Measurements from ENCODE around the gene DPM3.

DPM3 gene

DNA sequence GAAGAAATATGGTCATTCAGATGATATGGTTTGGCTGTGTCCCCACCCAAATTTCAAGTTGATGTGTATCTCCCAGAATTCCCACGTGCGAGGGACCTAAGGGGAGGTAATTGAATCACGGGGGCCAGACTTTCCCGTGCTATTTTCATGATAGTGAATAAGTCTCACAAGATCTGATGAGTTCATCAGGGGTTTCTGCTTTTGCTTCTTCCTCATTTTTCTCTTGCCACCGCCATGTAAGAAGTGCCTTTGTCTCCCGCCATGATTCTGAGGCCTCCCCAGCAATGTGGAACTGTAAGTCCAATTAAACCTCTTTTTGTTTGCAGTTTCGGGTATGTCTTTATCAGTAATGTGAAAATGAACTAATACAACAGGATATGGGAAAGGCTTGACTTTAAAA is 1.4 kb upstream of the DPM3 start:
- TF ChIP-seq, protein P1, sequence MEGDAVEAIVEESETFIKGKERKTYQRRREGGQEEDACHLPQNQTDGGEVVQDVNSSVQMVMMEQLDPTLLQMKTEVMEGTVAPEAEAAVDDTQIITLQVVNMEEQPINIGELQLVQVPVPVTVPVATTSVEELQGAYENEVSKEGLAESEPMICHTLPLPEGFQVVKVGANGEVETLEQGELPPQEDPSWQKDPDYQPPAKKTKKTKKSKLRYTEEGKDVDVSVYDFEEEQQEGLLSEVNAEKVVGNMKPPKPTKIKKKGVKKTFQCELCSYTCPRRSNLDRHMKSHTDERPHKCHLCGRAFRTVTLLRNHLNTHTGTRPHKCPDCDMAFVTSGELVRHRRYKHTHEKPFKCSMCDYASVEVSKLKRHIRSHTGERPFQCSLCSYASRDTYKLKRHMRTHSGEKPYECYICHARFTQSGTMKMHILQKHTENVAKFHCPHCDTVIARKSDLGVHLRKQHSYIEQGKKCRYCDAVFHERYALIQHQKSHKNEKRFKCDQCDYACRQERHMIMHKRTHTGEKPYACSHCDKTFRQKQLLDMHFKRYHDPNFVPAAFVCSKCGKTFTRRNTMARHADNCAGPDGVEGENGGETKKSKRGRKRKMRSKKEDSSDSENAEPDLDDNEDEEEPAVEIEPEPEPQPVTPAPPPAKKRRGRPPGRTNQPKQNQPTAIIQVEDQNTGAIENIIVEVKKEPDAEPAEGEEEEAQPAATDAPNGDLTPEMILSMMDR (IDR thresholded peaks at IDR 0.05; ENCODE audit: low read length, missing control alignments): no peak
- H3K4me3 ChIP-seq (replicated peaks; ENCODE audit: low read depth, low read length): no peak overlapping the region
- DNase-seq (ENCODE audit: low read depth): no peak

DNA sequence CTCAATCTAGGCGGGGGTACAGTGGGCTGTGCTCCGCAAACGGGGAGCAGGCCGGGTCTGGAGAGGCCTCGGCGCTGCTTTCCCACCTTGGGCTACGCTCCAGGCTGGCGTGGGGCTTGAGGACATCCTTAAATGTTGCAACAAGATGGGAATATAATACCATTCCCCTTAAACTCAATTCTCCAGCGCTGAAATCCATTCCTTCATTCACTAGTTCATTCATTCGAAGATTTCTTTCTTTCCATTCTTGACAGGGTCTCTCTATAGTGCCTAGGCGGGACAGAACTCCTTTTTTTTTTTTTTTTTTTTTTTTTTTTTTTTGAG is 261 bp upstream of the DPM3 start:
- DNase-seq (ENCODE audit: low read depth): no peak
- H3K4me3 ChIP-seq (replicated peaks; ENCODE audit: low read depth, low read length): peak overlapping the region; percentile 69
- TF ChIP-seq, protein P1 (IDR thresholded peaks at IDR 0.05; ENCODE audit: low read length, missing control alignments): no peak

DNA sequence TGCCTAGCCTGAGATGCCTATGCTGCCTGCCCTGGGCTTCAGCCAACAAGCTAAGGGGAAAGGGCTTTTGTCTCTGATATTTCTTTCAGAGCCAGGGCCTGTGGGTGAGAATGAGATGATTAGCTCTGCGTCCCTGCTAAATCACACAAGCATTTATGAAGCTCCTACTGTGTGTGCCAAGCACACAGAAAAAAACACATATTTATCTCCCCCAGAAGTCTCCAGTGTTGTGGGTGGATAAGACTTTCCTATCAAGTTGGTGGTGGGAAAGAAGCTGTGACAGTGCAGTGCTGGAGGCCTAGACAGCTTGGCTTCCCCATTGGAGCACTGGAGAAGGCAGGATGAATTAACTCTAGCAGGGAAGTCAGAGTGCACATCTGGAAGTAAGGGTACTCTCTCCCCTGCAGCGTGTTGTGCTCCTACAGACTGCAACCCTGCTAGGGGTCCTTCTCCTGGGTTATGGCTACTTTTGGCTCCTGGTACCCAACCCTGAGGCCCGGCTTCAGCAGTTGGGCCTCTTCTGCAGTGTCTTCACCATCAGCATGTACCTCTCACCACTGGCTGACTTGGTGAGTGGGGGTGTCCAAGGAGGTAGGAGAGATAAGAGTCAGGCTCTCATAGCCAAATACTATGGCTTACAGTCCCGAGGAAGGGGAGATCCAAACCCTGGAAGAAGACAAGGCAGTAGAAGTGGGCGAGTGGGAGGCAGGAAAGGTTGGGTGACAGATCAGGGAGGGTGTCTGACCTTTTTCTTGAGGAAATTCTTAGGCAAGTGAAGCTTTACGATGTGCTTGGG is 3.0 kb downstream of the DPM3 start:
- TF ChIP-seq, protein P1 (IDR thresholded peaks at IDR 0.05; ENCODE audit: low read length, missing control alignments): no peak
- no peak for DNase-seq (ENCODE audit: low read depth)
- peak overlapping the region; percentile 78 for H3K4me3 ChIP-seq (replicated peaks; ENCODE audit: low read depth, low read length)

DNA sequence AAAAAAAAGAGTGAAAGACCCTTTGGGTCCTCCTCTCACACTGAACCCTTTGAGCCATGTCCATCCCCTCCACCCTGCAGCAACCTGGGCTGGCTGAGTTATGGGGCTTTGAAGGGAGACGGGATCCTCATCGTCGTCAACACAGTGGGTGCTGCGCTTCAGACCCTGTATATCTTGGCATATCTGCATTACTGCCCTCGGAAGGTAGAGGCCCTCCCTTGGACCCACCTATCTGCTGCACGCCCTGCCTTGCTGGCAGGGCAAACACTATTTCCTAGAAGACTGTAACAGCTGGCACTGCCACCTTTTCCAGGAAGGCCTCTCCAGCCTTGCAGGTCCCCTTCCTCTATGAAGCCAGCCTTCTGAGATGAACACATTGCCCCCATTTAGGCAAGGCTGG is 3.6 kb downstream of the DPM3 start:
- peak overlapping the region; percentile 78 for H3K4me3 ChIP-seq (replicated peaks; ENCODE audit: low read depth, low read length)
- TF ChIP-seq, protein P1 (IDR thresholded peaks at IDR 0.05; ENCODE audit: low read length, missing control alignments): no peak
- no peak for DNase-seq (ENCODE audit: low read depth)

DNA sequence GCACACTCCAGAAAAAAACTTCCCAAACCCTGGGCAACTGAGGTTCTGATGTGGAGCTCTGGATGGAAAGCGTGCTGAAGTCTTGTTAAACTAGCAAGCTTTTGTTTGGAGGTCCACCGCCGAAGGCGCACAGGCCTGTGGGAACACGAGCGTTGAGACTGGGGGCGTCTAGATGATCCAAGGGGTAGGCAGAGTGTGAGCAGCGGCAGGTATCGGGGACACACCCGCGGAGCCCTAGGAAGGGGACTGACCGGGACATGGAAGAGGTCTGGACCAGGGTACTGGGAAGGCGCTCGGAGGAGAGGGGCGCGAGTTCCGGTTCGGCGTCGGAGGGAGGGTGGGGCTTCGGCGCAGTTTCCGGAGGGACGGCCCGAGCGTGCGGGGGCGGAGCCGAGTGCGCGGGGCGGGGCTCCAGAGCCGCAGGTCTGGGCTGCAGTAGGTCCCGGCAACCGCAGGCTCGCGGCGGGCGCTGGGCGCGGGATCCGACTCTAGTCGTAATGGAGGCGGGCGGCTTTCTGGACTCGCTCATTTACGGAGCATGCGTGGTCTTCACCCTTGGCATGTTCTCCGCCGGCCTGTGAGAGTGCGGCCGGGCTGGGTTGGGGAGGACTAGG is 4.8 kb downstream of the DPM3 start, which contains the start of gene SLC50A1:
Gene SLC50A1 (plus strand): TSS at position 438 of the 614 bp plus-strand sequence. CDS start 60 bp downstream, at position 498.
- peak within 1 kb of the TSS; percentile 78 for H3K4me3 ChIP-seq (replicated peaks; ENCODE audit: low read depth, low read length)

DNA sequence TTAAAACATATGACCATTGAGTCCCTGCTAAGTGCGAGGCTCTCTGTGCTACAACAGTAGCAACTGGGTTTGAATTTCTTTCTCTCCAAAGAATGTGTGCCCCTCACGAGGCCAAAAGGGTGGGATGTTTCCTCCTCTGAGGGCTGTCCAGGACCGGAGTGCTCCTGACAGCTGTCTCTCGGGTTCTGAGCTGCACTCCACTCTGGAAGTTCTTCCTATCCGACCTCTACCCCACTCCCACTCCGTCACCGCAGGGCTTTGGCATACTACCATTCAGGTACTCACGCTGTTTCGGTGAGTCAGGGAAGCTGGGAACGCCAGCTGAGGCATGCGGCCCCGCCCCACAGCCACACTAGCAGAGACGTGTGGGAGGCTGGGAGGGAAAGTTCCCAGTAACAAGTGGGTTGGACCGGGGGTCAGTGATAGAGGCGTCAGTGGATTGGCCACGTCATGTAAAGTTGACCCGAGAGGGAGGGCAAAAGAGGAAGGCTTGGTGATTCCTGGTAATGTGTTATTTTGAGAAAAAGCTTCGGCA is 5.4 kb downstream of the DPM3 start:
- H3K4me3 ChIP-seq (replicated peaks; ENCODE audit: low read depth, low read length): peak overlapping the region; percentile 78
- TF ChIP-seq, protein P1 (IDR thresholded peaks at IDR 0.05; ENCODE audit: low read length, missing control alignments): no peak
- DNase-seq (ENCODE audit: low read depth): peak; percentile 98

More for the DNA sequence above, 4.8 kb downstream of the DPM3 start, which contains the start of gene SLC50A1:
- TF ChIP-seq, protein P1 (IDR thresholded peaks at IDR 0.05; ENCODE audit: low read length, missing control alignments): no peak
- peak; percentile 95 for DNase-seq (ENCODE audit: low read depth)

Data from fibroblast of pulmonary artery (primary cell).